Uterus (tissue), 2 donors: ENCODE data around the gene MYL6B.

ENCODE experiments used
- POLR2A ChIP-seq, 2 donors: fragments of 450-650 bp; IDR thresholded peaks; one replicate each; pipeline ENCODE4 v1.6.1; 2016; ENCODE audit warnings: antibody characterized with exemption in 2 of 2, mild to moderate bottlenecking in 1 of 2, moderate library complexity in 1 of 2
- TF ChIP-seq, protein P1 (sequence below), 4 experiments: fragments of 200-600 bp in 2 of 4; fragments of 450-650 bp in 2 of 4; sonication (generic) in 2 of 4; IDR thresholded peaks; one replicate each; pipeline ENCODE4 v1.5.1; 2016 to 2019; ENCODE audit warnings: antibody characterized with exemption in 4 of 4, mild to moderate bottlenecking in 2 of 4, moderate library complexity in 1 of 4

DNA sequence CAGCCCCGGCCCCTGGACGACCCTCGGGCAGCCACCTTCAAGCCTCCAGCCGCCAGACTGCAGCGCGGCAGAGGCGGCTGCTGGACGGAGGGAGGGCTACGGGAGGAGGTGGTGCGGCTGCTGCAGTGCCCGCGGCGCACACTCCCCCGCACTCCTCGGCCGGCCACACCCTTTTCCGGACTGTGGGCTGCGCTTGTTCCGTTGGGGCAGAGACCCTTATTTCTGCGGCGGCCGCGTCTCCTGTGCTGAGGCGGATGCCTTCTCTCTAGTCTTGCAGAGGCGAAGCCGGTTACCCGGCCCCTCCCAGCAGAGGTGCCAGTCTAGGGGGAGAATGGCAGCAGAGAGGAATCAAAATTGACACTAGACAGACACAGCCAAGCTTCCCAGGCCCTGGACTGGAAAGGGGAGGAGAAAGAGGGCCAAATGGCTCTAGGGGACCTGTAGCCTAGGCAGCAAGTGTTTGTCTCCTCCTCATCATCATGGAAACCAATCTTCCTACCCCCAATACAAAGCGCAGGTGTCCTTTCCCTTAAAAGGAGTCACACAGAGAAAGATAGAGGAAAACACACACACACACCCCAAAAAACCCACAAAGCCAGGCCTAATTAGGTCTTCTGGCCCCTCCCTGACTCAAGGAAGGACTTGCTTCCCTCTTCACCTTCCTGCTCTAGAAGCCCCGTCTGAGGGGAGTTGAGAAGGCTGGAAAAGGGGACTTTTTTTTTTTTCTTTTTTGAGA is 23.0 kb upstream of the MYL6B start:
- peak in 1 of 2 donors; percentile 49 for TF ChIP-seq POLR2A (IDR thresholded peaks at IDR 0.05)
- TF ChIP-seq, protein P1, sequence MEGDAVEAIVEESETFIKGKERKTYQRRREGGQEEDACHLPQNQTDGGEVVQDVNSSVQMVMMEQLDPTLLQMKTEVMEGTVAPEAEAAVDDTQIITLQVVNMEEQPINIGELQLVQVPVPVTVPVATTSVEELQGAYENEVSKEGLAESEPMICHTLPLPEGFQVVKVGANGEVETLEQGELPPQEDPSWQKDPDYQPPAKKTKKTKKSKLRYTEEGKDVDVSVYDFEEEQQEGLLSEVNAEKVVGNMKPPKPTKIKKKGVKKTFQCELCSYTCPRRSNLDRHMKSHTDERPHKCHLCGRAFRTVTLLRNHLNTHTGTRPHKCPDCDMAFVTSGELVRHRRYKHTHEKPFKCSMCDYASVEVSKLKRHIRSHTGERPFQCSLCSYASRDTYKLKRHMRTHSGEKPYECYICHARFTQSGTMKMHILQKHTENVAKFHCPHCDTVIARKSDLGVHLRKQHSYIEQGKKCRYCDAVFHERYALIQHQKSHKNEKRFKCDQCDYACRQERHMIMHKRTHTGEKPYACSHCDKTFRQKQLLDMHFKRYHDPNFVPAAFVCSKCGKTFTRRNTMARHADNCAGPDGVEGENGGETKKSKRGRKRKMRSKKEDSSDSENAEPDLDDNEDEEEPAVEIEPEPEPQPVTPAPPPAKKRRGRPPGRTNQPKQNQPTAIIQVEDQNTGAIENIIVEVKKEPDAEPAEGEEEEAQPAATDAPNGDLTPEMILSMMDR (IDR thresholded peaks at IDR 0.05) = no peak
